ENCODE measurements around the gene CBFA2T2. TPM values are rescaled to one million over a fixed set of nuclear protein-coding genes. Genes with fewer than 3 reads are reported as not detected.

The CBFA2T2 gene
- total RNA-seq, 1 experiment from 2014 or later: 16.3 TPM

DNA sequence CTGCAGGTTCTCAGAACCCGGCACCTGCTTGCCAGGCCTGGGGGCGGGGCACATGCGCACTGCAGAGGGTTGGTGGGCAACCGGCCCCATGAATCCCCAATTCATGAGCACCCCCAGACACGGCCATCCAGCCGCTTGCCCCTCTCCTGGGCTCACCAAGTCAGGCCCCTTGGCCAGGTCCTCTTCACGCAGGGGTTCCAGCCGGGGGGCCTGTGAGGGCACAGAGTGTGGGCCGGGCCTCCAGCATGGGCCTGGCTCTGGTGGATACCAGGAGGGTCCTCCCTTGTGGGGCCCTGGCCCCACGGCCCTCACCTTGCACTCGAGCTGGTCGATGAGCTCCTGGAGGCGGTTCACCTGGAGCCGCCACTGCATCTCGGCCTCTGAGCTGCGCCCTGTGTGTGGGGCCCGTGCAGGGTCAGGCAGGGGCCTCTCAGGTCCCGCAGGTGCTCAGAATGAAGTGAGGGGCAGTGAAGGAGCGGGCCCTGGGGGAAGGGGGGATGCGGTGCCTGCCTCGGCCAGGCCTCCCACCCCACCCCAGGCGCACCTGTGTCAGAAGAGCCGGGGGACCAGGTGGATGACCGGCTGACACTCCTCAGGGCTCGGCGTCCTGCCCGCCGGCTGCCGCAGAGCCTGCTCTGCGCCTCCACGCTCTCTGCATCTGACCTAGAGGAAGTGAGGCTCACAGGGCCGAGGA is 169.6 kb downstream of the CBFA2T2 start:
- ATAC-seq (no peak), DNase-seq (ENCODE audit: low read depth, low spot score) (no peak)
- Histone ChIP-seq H3K27me3 (ENCODE audit: control insufficient read depth, insufficient read depth, low read length) (no peaks in the 10 kb centered on the region), H3K9me3 (ENCODE audit: control insufficient read depth, insufficient read depth, low read depth, low read length) (no peaks in the 10 kb centered on the region), H3K36me3 (ENCODE audit: control insufficient read depth, insufficient read depth, low read length) (no peaks in the 10 kb centered on the region), H3K4me3 (ENCODE audit: low read depth in 2 of 2, low read length in 2 of 2) (no peak overlapping the region), H3K4me1 (ENCODE audit: control insufficient read depth, insufficient read depth, low read length) (peaks cover 11% of the 10 kb centered on the region), H3K27ac (ENCODE audit: low read length) (no peak overlapping the region)
- BruUV-seq (replicated peaks): no TSS peak
- ChIA-PET POLR2A (no interaction called here), CTCF (no interaction called here)
- TF ChIP-seq REST (IDR thresholded peaks at IDR 0.05; ENCODE audit: insufficient read depth in 1 of 2, low read depth in 2 of 2, low read length in 1 of 2) (no peak), CTCF (IDR thresholded peaks at IDR 0.05) (no peak), POLR2AphosphoS5 (IDR thresholded peaks at IDR 0.05; ENCODE audit: low read depth, low read length) (no peak), TCF7L2 (IDR thresholded peaks at IDR 0.05; ENCODE audit: low read depth, low read length) (no peak), SIN3A (IDR thresholded peaks at IDR 0.05; ENCODE audit: borderline replicate concordance, insufficient read depth, low read depth, low read length) (no peak)
- intact Hi-C loops (cut with micrococcal nuclease; ENCODE audit: unreplicated experiment): no loop called here
- in situ Hi-C loops (cut with HindIII; ENCODE audit: low pct_unique_long_range_greater_than_20kb, low sequenced_read_pairs): no loop called here

DNA sequence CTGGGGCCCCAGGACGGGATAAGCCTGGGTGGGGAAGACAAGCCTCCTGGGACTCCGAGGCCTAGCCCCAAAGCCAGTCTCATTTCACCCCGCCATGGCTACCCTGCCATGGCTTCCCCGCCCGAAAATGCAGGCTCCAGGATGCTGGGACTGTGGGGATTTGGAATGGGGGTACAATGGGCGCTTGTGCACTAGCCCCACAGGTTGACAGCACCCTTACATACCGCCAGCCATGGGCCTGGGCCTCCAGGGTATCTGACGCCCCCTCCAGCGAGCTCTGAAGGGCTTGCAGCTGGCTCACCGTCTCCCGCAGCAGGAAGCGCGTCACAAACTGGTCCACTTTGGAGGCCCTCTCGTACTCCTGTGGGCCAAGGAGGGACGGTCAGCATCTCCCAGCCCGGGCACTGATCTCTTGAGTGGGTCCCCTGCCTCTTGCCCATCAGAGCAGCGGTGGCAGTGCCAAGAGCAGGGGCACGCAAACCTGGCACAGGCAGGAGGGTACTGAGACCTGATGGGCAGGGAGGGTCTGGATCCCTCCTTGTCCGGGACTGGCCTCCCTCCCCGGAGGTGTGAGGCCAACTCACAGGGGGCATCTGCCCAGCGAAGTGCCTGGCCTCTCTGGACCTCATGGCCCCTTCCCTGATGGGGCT is 170.3 kb downstream of the CBFA2T2 start:
- Histone ChIP-seq H3K9me3 (ENCODE audit: control insufficient read depth, insufficient read depth, low read depth, low read length) (no peaks in the 10 kb centered on the region), H3K4me3 (ENCODE audit: low read depth in 2 of 2, low read length in 2 of 2) (no peak overlapping the region), H3K36me3 (ENCODE audit: control insufficient read depth, insufficient read depth, low read length) (no peaks in the 10 kb centered on the region), H3K27ac (ENCODE audit: low read length) (no peak overlapping the region), H3K4me1 (ENCODE audit: control insufficient read depth, insufficient read depth, low read length) (peaks cover 14% of the 10 kb centered on the region), H3K27me3 (ENCODE audit: control insufficient read depth, insufficient read depth, low read length) (no peaks in the 10 kb centered on the region)
- ATAC-seq (no peak), DNase-seq (ENCODE audit: low read depth, low spot score) (no peak)
- BruUV-seq (replicated peaks): no TSS peak
- ChIA-PET CTCF (no interaction called here), POLR2A (no interaction called here)
- in situ Hi-C loops (cut with HindIII; ENCODE audit: low pct_unique_long_range_greater_than_20kb, low sequenced_read_pairs): no loop called here
- intact Hi-C loops (cut with micrococcal nuclease; ENCODE audit: unreplicated experiment): no loop called here
- TF ChIP-seq TCF7L2 (IDR thresholded peaks at IDR 0.05; ENCODE audit: low read depth, low read length): no peak
- TF ChIP-seq CTCF (IDR thresholded peaks at IDR 0.05): no peak
- no peak for TF ChIP-seq SIN3A (IDR thresholded peaks at IDR 0.05; ENCODE audit: borderline replicate concordance, insufficient read depth, low read depth, low read length)
- no peak for TF ChIP-seq REST (IDR thresholded peaks at IDR 0.05; ENCODE audit: insufficient read depth in 1 of 2, low read depth in 2 of 2, low read length in 1 of 2)
- no peak for TF ChIP-seq POLR2AphosphoS5 (IDR thresholded peaks at IDR 0.05; ENCODE audit: low read depth, low read length)

Measured in Panc1 (cell line).